NCI-H526 treated with DMSO at 0.1 percent for 48 hours (cell line): ENCODE results near the gene BUB3.
"Not testable (repeated sequence)": the region's sequence is repeated elsewhere in the genome, so short reads cannot be mapped to it uniquely, and the experiment has no call there.

Experiments used
- DNase-seq: peaks from one replicate; lab custom pipeline; 2025; lab: John Stamatoyannopoulos, UW

BUB3 gene

GRCh38 chr10:123154711-123155505 is 706 bp downstream of the BUB3 start:
- no peak for DNase-seq

- no peak for DNase-seq
Observed at GRCh38 chr10:123156078-123156477, 1.9 kb downstream of the BUB3 start.

GRCh38 chr10:123157210-123157609 is 3.0 kb downstream of the BUB3 start:
- DNase-seq: no peak

- no peak for DNase-seq
Observed at GRCh38 chr10:123158682-123159081, 4.5 kb downstream of the BUB3 start.

GRCh38 chr10:123160311-123160980 is 6.2 kb downstream of the BUB3 start:
- DNase-seq: no peak

- no peak for DNase-seq
Observed at GRCh38 chr10:123164319-123164718, 10.1 kb downstream of the BUB3 start.

GRCh38 chr10:123165445-123166072 is 11.4 kb downstream of the BUB3 start:
- DNase-seq: no peak

GRCh38 chr10:123166618-123167017 is 12.4 kb downstream of the BUB3 start:
- no peak for DNase-seq

- no peak for DNase-seq
Observed at GRCh38 chr10:123170961-123171360, 16.8 kb downstream of the BUB3 start.

GRCh38 chr10:123171616-123172015 is 17.4 kb downstream of the BUB3 start:
- not testable (repeated sequence) for DNase-seq

GRCh38 chr10:123175389-123176387 is 21.5 kb downstream of the BUB3 start:
- DNase-seq: no peak

GRCh38 chr10:123178390-123178789 is 24.2 kb downstream of the BUB3 start:
- DNase-seq: not testable (repeated sequence)

GRCh38 chr10:123180101-123181090 is 26.2 kb downstream of the BUB3 start:
- no peak for DNase-seq

- DNase-seq: no peak
Observed at GRCh38 chr10:123183724-123184123, 29.5 kb downstream of the BUB3 start.

GRCh38 chr10:123187781-123188180 is 33.6 kb downstream of the BUB3 start:
- no peak for DNase-seq

GRCh38 chr10:123191886-123192285 is 37.7 kb downstream of the BUB3 start:
- DNase-seq: no peak

GRCh38 chr10:123194056-123194455 is 39.9 kb downstream of the BUB3 start:
- no peak for DNase-seq

- no peak for DNase-seq
Observed at GRCh38 chr10:123200531-123200930, 46.3 kb downstream of the BUB3 start.

GRCh38 chr10:123202506-123202905 is 48.3 kb downstream of the BUB3 start:
- no peak for DNase-seq

- no peak for DNase-seq
Observed at GRCh38 chr10:123203393-123204126, 49.4 kb downstream of the BUB3 start.
